RWPE2 (cell line): ENCODE results near the gene DNAJB1.

Experiments
- ATAC-seq: fragments of 200-7000 bp; cut with Tn5 transposase; 3 replicates; pipeline ENCODE4 v1.9.1; 2021; ENCODE audit warnings: low read depth
- DNase-seq: peaks from one replicate; pipeline ENCODE4 v3.0.0-alpha.2; 2020; ENCODE audit warnings: low spot score
- H3K27ac ChIP-seq: fragments of 450-650 bp; 2 replicates; pipeline ENCODE4 v1.5.1; 2017; ENCODE audit warnings: mild to moderate bottlenecking; ENCODE audit not compliant: poor library complexity, severe bottlenecking
- H3K27me3 ChIP-seq: fragments of 250-450 bp; sonication (Bioruptor Pico); 2 replicates; pipeline ENCODE4 v1.5.1; 2021; ENCODE audit warnings: mild to moderate bottlenecking, moderate library complexity; ENCODE audit not compliant: insufficient read depth, poor library complexity, severe bottlenecking
- H3K36me3 ChIP-seq: fragments of 250-450 bp; sonication (Bioruptor Pico); 2 replicates; pipeline ENCODE4 v1.5.1; 2020; ENCODE audit warnings: low read depth, mild to moderate bottlenecking, moderate library complexity
- H3K4me1 ChIP-seq: fragments of 250-450 bp; sonication (Bioruptor Pico); 2 replicates; pipeline ENCODE4 v1.5.1; 2021; ENCODE audit warnings: mild to moderate bottlenecking, moderate library complexity; ENCODE audit not compliant: insufficient read depth, poor library complexity, severe bottlenecking
- H3K4me3 ChIP-seq: fragments of 250-450 bp; sonication (Bioruptor Pico); 2 replicates; pipeline ENCODE4 v1.5.1; 2021; ENCODE audit warnings: mild to moderate bottlenecking, moderate library complexity; ENCODE audit not compliant: severe bottlenecking
- H3K9me3 ChIP-seq: fragments of 250-450 bp; sonication (Bioruptor Pico); 2 replicates; pipeline ENCODE4 v1.5.1; 2021; ENCODE audit warnings: mild to moderate bottlenecking, moderate library complexity; ENCODE audit not compliant: severe bottlenecking
- CTCF ChIP-seq: fragments of 450-650 bp; IDR thresholded peaks from one replicate; pipeline ENCODE4 v1.5.1; 2017; ENCODE audit warnings: mild to moderate bottlenecking, moderate library complexity; ENCODE audit not compliant: poor library complexity, severe bottlenecking

DNAJB1 gene

GRCh38 chr19:14492756-14493337 is 25.4 kb downstream of the DNAJB1 start:
- ATAC-seq (no peak), DNase-seq (no peak)
- Histone ChIP-seq H3K27me3 (no peaks in the 10 kb centered on the region), H3K36me3 (peaks cover 62% of the 10 kb centered on the region), H3K9me3 (no peaks in the 10 kb centered on the region), H3K4me3 (no peak overlapping the region), H3K4me1 (peaks cover 20% of the 10 kb centered on the region), H3K27ac (no peak overlapping the region)
- no peak for TF ChIP-seq CTCF

GRCh38 chr19:14487370-14488125 is 30.6 kb downstream of the DNAJB1 start:
- H3K36me3 ChIP-seq = peaks cover 88% of the 10 kb centered on the region
- no peak for DNase-seq
- no peak overlapping the region for H3K4me3 ChIP-seq
- no peak for ATAC-seq
- H3K27ac ChIP-seq = no peak overlapping the region
- no peaks in the 10 kb centered on the region for H3K27me3 ChIP-seq
- no peak for TF ChIP-seq CTCF
- H3K4me1 ChIP-seq = no peaks in the 10 kb centered on the region
- no peaks in the 10 kb centered on the region for H3K9me3 ChIP-seq

GRCh38 chr19:14482172-14482941 is 35.8 kb downstream of the DNAJB1 start:
- no peak for DNase-seq
- Histone ChIP-seq H3K27ac (no peak overlapping the region), H3K36me3 (peaks cover 89% of the 10 kb centered on the region), H3K4me3 (no peak overlapping the region), H3K4me1 (no peaks in the 10 kb centered on the region), H3K9me3 (no peaks in the 10 kb centered on the region), H3K27me3 (no peaks in the 10 kb centered on the region)
- TF ChIP-seq CTCF = no peak
- no peak for ATAC-seq

- Histone ChIP-seq H3K27ac (no peak overlapping the region), H3K27me3 (no peaks in the 10 kb centered on the region), H3K4me3 (no peak overlapping the region), H3K4me1 (peaks cover 11% of the 10 kb centered on the region), H3K36me3 (peaks cover 74% of the 10 kb centered on the region), H3K9me3 (no peaks in the 10 kb centered on the region)
- DNase-seq (no peak), ATAC-seq (no peak)
- no peak for TF ChIP-seq CTCF
Observed at GRCh38 chr19:14480700-14481079, 37.5 kb downstream of the DNAJB1 start.
